Stimulated activated CD4-positive, alpha-beta T cell treated with anti-CD3 and anti-CD28 coated beads, Interleukin-4, amount 100 ng/mL, for 48 hours (primary cell): ENCODE results near the gene UTF1.

Experiments
- DNase-seq, 2 donors: peaks; one replicate each; pipeline ENCODE4 v3.0.0-alpha.2; 2020; ENCODE audit warnings: low read depth in 2 of 2

UTF1 gene

DNA sequence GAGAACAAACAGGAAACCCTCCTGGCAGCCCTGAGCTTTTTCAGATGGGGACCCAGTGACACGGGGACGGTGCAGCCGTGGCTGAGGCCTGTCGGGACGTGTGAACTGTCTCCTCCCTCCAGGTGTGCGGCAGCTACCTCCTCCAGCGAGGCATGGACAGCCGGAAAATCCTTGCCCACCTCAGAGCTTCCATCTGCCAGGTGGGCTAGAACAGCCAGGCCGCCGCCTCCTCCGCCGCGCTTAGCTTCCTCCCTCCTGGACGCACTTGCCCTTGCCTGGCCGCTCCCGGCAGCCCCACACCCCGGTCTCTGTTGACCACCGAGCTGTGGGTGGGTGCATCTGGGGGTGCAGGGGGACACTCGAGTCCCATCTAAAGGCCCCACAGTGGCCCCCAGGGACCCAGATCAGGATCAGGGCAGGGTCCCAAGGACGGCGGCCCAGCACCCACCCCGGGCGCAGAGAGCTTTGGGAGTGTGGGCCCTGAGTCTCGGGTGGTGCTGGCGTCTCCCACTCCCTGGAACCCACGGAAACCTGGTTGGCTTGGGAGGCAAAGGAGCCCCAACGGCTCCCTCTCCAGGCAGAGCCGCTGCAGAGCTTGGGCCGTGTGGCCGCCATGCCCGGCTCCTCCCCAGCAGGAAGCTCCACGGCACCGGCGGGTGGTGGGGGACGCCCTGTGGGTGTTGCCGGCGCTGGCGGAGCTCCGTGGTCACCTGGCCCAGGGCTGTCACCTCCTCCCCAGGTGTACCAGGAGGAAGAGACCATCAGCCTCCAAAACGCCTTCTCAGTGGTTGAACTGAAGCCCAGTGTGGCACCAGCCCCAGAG, 32.9 kb upstream of the UTF1 start:
- DNase-seq: no peak

- DNase-seq: no peak
Observed at GRCh38 chr10:133197786-133198185, 32.2 kb upstream of the UTF1 start.

- no peak for DNase-seq
Observed at GRCh38 chr10:133198206-133198605, 31.8 kb upstream of the UTF1 start.

GRCh38 chr10:133198621-133199487, 31.2 kb upstream of the UTF1 start:
- DNase-seq: no peak

GRCh38 chr10:133199488-133199885, 30.5 kb upstream of the UTF1 start:
- DNase-seq: no peak

DNA sequence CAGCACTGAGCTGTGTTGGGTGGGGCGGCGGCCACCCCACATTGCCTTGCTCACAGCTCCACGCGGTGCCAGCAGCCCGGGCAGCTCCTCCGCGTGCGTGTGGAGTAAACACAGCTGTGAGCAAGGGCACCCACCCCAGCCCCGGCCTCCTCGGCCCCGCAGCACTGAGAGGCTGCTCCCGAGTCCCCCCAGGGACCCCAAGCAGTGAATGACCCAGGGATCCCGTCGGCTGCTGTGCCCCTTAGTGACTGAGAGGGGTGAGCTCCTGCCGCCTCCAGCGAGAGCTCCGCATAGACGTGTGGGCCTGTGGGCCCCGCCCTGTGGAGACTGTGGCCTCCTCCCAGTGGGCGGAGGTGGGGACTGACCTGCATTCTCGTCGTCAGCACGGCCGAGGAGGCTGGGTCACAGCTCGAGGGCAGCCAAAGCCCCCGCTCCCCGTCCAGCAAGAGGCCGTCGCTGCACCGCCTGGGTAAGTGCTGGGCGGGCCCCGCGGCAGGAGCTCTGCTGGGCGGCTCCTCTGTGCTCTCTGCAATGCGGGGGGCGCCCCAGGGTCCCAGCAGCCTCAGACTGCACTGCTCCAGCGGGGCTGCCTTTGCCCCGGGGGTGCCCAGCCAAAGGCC, 29.9 kb upstream of the UTF1 start:
- DNase-seq: no peak

- DNase-seq: no peak
Observed at GRCh38 chr10:133200621-133201031, 29.4 kb upstream of the UTF1 start.

DNA sequence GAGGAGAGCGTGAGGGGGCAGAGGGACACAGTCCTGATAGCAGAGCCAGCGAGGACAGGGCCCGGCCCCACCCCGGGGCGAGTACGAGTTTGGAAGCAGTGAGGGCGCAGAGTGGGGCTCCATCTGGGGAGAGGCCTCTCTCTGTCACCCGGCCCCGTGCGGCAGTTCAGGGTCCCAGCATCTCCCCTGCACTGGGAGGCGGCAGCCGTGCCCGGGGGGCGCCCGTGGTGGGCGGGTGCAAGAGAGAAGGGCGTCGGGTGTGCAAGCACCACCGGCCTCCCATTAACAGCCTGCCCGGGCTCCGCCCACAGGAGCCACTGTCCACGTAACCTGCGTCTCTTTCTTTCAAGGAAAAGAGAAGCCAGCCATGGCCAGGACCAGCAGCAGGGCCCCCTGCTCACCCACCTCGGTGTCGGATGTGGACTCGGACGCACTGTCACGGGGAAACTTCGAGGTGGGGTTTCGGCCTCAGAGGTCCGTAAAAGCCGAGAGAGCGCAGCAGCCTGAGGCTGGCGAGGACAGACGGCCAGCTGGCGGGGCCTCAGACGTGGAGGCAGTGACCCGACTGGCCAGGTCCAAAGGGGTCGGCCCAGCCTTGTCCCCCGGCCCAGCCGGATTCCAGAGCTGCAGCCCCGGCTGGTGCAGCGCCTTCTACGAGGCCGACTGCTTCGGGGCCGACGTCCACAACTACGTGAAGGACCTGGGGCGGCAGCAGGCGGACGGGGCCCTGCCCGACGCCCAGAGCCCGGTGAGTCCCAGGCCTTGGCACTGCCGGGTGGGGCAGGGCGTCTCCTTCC, 28.7 kb upstream of the UTF1 start:
- DNase-seq: no peak

DNA sequence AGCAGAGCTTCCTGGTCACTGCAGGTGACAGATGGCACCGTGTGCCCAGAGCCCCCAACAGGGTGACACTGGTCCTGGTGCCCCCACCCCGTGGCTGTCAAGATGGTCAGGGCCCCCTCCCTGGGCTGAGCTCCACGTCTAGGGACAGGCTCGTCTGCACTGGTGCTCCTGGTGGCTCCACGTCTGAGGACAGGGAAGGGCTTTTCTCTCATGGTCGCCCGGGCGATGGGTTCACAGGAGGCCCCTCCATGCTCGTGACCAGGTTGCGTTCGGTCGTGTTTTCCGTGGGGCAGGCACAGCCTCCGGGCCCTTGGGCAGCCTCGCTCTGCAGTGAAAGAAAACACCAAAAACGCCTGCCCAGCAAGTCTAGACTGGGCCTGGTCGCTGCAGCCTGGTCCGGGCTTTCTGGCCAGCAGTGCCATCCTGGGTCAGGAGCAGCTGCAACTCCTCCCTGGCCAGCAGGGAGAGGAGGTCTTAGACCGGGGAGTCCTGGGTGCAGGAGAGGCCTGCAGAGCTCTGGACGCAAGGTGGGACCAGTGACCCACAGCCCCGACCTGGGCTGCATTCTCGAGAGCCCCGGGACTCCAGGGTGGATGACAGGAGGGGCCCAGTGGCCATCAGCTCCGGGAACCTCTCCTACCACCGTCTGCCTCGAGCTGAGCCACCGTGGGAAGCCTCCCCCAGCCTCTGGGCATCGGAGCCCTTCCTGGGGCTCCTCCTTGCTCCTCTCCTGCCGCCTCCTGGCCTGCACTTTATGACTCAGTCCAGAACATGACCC, 27.9 kb upstream of the UTF1 start:
- no peak for DNase-seq

- DNase-seq: no peak
Observed at GRCh38 chr10:133202778-133203651, 27.0 kb upstream of the UTF1 start.

- DNase-seq: no peak
Observed at GRCh38 chr10:133203652-133204195, 26.3 kb upstream of the UTF1 start.

DNA sequence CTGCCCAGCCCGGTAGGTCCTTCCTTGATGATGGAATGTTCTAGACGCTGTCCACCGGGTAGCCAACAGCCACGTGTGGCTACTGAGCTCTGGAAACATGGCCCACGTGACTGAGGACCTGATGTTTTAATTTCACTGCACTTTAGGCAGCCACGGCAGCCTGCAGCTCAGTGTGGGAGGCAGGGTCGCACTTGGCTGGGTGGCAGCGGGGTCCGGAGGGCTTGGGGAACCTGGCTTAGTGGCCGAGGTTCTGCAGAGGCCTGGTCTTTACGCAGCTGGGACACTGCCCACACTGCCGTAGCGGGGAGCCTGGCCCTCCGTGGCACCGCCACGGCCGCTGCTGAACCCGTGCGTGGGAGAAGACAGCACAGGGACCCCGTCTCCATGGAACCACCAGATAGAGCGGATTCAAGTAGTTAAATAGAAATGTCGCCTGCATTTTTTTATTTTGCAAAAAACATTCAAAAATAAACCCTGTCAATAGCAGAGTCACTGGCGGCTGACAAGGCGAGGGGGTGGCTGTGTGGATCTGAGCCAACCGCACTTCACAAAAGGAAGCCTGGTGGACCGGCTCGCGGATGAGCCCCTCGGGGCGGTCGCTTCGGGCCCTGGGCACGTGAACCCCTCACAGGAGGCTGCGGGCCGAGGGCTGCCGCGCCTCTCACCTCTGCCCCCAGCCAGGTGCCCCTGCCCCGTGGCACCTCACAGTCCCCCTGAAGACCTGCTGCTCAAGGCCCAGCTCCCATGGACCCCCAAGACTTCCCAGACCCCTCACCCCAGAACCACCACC, 25.6 kb upstream of the UTF1 start:
- DNase-seq: no peak

GRCh38 chr10:133205146-133205545, 24.9 kb upstream of the UTF1 start:
- no peak for DNase-seq

GRCh38 chr10:133206356-133207040, 23.5 kb upstream of the UTF1 start:
- DNase-seq: no peak

- DNase-seq: no peak
Observed at GRCh38 chr10:133207041-133207600, 22.9 kb upstream of the UTF1 start.

DNA sequence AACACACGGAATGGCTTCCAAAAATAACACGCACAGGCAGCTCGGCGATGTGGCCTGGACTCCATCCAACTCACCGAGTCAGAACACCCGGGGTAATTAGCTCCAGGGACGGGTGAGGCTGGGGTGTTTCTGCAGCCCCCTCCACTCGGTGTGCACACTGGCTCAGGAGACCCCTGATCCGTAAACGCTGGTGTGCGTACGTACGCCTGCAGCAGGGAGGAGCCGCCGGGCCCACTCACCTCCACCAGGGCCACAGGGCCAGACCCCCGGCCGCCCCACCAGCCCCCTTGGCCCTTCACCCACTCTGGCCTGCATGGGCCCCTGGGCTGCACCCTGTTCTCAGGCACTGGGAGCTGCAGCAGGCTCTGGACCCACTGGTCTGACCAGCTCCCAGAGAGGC, 22.4 kb upstream of the UTF1 start:
- no peak for DNase-seq

GRCh38 chr10:133208466-133208865, 21.6 kb upstream of the UTF1 start:
- DNase-seq: no peak

- DNase-seq: no peak
Observed at GRCh38 chr10:133209117-133209516, 20.9 kb upstream of the UTF1 start.
